GM18873 (cell line): ENCODE results near the gene PLXDC1.
"Not testable (repeated sequence)": the region's sequence is repeated elsewhere in the genome, so short reads cannot be mapped to it uniquely, and the experiment has no call there.

Source experiments
- ATAC-seq: cut with Tn5 transposase; IDR thresholded peaks from one replicate; pipeline ENCODE4 v1.9.1; 2021; ENCODE audit warnings: mild to moderate bottlenecking, moderate library complexity, moderate number of reproducible peaks; ENCODE audit not compliant: unreplicated experiment, low FRiP score

PLXDC1 gene

GRCh38 chr17:39183045-39183444 lies 31.6 kb upstream of the PLXDC1 start:
- ATAC-seq, result no peak

- no peak for ATAC-seq
These were observed 29.9 kb upstream of the PLXDC1 start for GRCh38 chr17:39181303-39181702.

GRCh38 chr17:39178536-39178935 lies 27.1 kb upstream of the PLXDC1 start:
- no peak for ATAC-seq

GRCh38 chr17:39177256-39177655 lies 25.8 kb upstream of the PLXDC1 start:
- ATAC-seq, result no peak

GRCh38 chr17:39175695-39176093 lies 24.3 kb upstream of the PLXDC1 start:
- ATAC-seq, result no peak

GRCh38 chr17:39174920-39175694 lies 23.7 kb upstream of the PLXDC1 start:
- ATAC-seq, result no peak

GRCh38 chr17:39173526-39174274 lies 22.3 kb upstream of the PLXDC1 start:
- ATAC-seq, result no peak

- no peak for ATAC-seq
These were observed 21.6 kb upstream of the PLXDC1 start for GRCh38 chr17:39173080-39173479.

GRCh38 chr17:39171933-39172332 lies 20.5 kb upstream of the PLXDC1 start:
- no peak for ATAC-seq

- ATAC-seq, result no peak
These were observed 19.1 kb upstream of the PLXDC1 start for GRCh38 chr17:39170558-39170957.

- no peak for ATAC-seq
These were observed 18.7 kb upstream of the PLXDC1 start for GRCh38 chr17:39170109-39170508.

GRCh38 chr17:39169518-39169917 lies 18.1 kb upstream of the PLXDC1 start:
- ATAC-seq, result no peak

GRCh38 chr17:39169101-39169500 lies 17.7 kb upstream of the PLXDC1 start:
- no peak for ATAC-seq

GRCh38 chr17:39168503-39168902 lies 17.1 kb upstream of the PLXDC1 start:
- ATAC-seq, result not testable (repeated sequence)

- ATAC-seq, result no peak
These were observed 16.0 kb upstream of the PLXDC1 start for GRCh38 chr17:39167476-39167875.

- no peak for ATAC-seq
These were observed 15.2 kb upstream of the PLXDC1 start for GRCh38 chr17:39166437-39167335.

- ATAC-seq, result no peak
These were observed 14.5 kb upstream of the PLXDC1 start, which contains the start of gene ARL5C for GRCh38 chr17:39165841-39166349. TSS of gene ARL5C (minus strand) at chr17:39166161. CDS start at chr17:39165760, 401 bp downstream.

- ATAC-seq, result no peak
These were observed 13.9 kb upstream of the PLXDC1 start for GRCh38 chr17:39165178-39165840.

- no peak for ATAC-seq
These were observed 13.3 kb upstream of the PLXDC1 start for GRCh38 chr17:39164675-39165143.

GRCh38 chr17:39161962-39162361 lies 10.5 kb upstream of the PLXDC1 start:
- ATAC-seq, result no peak
